ENCODE measurements around the gene SERINC5.

DNA sequence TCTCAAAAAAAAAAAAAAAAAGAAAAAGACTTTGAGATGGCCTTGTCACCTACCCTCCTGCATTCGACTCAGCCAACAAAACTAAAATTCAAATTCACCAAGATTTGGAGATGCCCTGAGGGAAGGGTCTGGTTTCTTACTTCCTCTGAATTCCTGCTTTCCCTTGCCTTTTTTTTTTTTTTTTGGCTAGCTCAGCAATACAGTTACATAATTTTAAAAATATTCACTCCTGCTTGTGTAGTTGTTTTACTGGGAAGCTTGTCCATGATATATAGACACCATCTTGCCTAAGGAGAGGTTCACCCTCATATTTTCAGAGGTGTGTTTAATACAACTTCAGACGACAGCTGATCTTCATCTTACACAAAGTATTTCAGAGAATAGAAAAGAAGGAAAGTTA is 21.3 kb upstream of the SERINC5 start:
- no peak for TF ChIP-seq POLR2A (IDR thresholded peaks at IDR 0.05; ENCODE audit: extremely low read depth, insufficient read length)
- TF ChIP-seq, protein P1, sequence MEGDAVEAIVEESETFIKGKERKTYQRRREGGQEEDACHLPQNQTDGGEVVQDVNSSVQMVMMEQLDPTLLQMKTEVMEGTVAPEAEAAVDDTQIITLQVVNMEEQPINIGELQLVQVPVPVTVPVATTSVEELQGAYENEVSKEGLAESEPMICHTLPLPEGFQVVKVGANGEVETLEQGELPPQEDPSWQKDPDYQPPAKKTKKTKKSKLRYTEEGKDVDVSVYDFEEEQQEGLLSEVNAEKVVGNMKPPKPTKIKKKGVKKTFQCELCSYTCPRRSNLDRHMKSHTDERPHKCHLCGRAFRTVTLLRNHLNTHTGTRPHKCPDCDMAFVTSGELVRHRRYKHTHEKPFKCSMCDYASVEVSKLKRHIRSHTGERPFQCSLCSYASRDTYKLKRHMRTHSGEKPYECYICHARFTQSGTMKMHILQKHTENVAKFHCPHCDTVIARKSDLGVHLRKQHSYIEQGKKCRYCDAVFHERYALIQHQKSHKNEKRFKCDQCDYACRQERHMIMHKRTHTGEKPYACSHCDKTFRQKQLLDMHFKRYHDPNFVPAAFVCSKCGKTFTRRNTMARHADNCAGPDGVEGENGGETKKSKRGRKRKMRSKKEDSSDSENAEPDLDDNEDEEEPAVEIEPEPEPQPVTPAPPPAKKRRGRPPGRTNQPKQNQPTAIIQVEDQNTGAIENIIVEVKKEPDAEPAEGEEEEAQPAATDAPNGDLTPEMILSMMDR (IDR thresholded peaks at IDR 0.05; ENCODE audit: low read depth, low read length) = no peak
- no peak for TF ChIP-seq MYC (IDR thresholded peaks at IDR 0.05; ENCODE audit: low read depth, low read length)

All from NB4 (cell line).